Osteoblast (primary cell): ENCODE measurements around the gene HOTAIR. TPM values are rescaled to one million over a fixed set of nuclear protein-coding genes. Genes with fewer than 3 reads are reported as not detected.

ENCODE experiments used
- DNase-seq: peaks from one replicate; pipeline ENCODE4 v3.0.0; 2011; ENCODE audit warnings: low spot score, mixed read lengths; ENCODE audit not compliant: insufficient read length; ENCODE audit errors: missing footprints
- H2AFZ ChIP-seq: 2 replicates; pipeline ENCODE4 v1.6.0; 2011; ENCODE audit warnings: mild to moderate bottlenecking, low read length
- H3K27ac ChIP-seq: 2 replicates; pipeline ENCODE4 v1.5.1; 2011; ENCODE audit warnings: mild to moderate bottlenecking, low read depth, low read length, moderate library complexity
- H3K27me3 ChIP-seq: 2 replicates; pipeline ENCODE4 v1.6.0; 2012; ENCODE audit warnings: mild to moderate bottlenecking, control low read depth, inconsistent platforms, low read length, moderate library complexity; ENCODE audit not compliant: insufficient read depth
- H3K36me3 ChIP-seq: 2 replicates; pipeline ENCODE4 v1.5.1; 2011; ENCODE audit warnings: mild to moderate bottlenecking, low read length, control low read depth, moderate library complexity; ENCODE audit not compliant: insufficient read depth
- H3K4me1 ChIP-seq: 2 replicates; pipeline ENCODE4 v1.5.1; 2011; ENCODE audit warnings: mild to moderate bottlenecking, low read length, control low read depth, moderate library complexity; ENCODE audit not compliant: insufficient read depth
- H3K4me2 ChIP-seq: 2 replicates; pipeline ENCODE4 v1.6.0; 2011; ENCODE audit warnings: mild to moderate bottlenecking, low read length; ENCODE audit not compliant: insufficient read depth
- H3K4me3 ChIP-seq: fragments of 200-600 bp; sonication (generic); 3 replicates; pipeline ENCODE4 v1.5.1; 2012; ENCODE audit warnings: mild to moderate bottlenecking, low read length, inconsistent platforms; ENCODE audit not compliant: insufficient read depth
- H3K79me2 ChIP-seq: 2 replicates; pipeline ENCODE4 v1.6.0; 2012; ENCODE audit warnings: mild to moderate bottlenecking, low read length, control low read depth, inconsistent platforms; ENCODE audit not compliant: insufficient read depth
- H3K9me3 ChIP-seq: 2 replicates; pipeline ENCODE4 v1.5.1; 2011; ENCODE audit warnings: low read depth, low read length, control low read depth
- H4K20me1 ChIP-seq: 2 replicates; pipeline ENCODE4 v1.6.0; 2012; ENCODE audit warnings: mild to moderate bottlenecking, low read length, control low read depth; ENCODE audit not compliant: insufficient read depth
- CTCF ChIP-seq: IDR thresholded peaks from 2 replicates; pipeline ENCODE4 v1.5.1; 2011; ENCODE audit warnings: mild to moderate bottlenecking, low read depth, low read length, moderate library complexity; ENCODE audit errors: extremely low read depth
- total RNA-seq: library from RNA; depleted of rRNA; stranded (reverse); fragments of >200 nt; gene quantifications from 2 replicates; pipeline ENCODE4 v1.2.3, GENCODE V29; 2012

Gene HOTAIR
- total RNA-seq, 1 donor: 0.72 TPM

- no peaks in the 10 kb centered on the region for H3K4me1 ChIP-seq
- no peaks in the 10 kb centered on the region for H3K9me3 ChIP-seq
- H3K79me2 ChIP-seq: no peaks in the 10 kb centered on the region
- peaks cover 2% of the 10 kb centered on the region for H4K20me1 ChIP-seq
- H3K27me3 ChIP-seq: peaks cover 98% of the 10 kb centered on the region
- no peak overlapping the region for H2AFZ ChIP-seq
- no peaks in the 10 kb centered on the region for H3K36me3 ChIP-seq
- TF ChIP-seq CTCF: no peak
- no peak overlapping the region for H3K4me3 ChIP-seq
- no peak overlapping the region for H3K4me2 ChIP-seq
- DNase-seq: peak; percentile 49
- no peak overlapping the region for H3K27ac ChIP-seq
These were observed 33.6 kb downstream of the HOTAIR start for GRCh38 chr12:53941187-53941586.

DNA sequence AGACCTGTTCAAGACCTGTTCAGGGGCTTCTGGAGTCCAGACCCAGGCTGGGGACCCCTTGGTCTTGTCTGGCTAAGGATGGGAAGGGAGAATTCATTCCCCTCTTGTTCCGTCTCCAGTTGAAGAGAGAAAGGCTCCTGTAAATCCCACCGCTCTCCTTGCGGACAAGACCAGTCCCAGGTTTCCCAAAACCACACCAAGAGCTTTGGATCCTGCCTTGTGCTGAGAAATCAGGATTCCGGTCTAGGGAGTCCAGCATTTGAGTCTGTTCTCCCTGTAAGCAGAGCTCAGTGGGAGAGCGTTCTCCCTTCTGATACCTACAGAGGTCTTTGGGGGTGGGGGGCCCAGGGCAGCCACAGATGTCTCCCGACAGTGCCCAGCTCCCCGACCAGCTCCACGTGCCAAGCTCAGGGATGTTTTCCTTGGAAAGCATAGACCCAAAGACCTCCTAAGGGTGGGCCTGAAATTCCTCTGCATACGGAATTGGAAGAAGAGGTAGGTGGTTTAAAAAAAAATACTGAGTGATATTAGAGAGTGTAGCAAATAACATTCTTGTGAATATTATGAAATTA, 34.2 kb downstream of the HOTAIR start:
- TF ChIP-seq CTCF: no peak
- Histone ChIP-seq H3K4me3 (no peak overlapping the region), H3K27me3 (peaks cover 98% of the 10 kb centered on the region), H3K36me3 (no peaks in the 10 kb centered on the region), H3K27ac (no peak overlapping the region), H4K20me1 (peaks cover 2% of the 10 kb centered on the region), H2AFZ (no peak overlapping the region), H3K4me1 (no peaks in the 10 kb centered on the region), H3K79me2 (no peaks in the 10 kb centered on the region), H3K4me2 (no peak overlapping the region), H3K9me3 (no peaks in the 10 kb centered on the region)
- DNase-seq: peak; percentile 63

DNA sequence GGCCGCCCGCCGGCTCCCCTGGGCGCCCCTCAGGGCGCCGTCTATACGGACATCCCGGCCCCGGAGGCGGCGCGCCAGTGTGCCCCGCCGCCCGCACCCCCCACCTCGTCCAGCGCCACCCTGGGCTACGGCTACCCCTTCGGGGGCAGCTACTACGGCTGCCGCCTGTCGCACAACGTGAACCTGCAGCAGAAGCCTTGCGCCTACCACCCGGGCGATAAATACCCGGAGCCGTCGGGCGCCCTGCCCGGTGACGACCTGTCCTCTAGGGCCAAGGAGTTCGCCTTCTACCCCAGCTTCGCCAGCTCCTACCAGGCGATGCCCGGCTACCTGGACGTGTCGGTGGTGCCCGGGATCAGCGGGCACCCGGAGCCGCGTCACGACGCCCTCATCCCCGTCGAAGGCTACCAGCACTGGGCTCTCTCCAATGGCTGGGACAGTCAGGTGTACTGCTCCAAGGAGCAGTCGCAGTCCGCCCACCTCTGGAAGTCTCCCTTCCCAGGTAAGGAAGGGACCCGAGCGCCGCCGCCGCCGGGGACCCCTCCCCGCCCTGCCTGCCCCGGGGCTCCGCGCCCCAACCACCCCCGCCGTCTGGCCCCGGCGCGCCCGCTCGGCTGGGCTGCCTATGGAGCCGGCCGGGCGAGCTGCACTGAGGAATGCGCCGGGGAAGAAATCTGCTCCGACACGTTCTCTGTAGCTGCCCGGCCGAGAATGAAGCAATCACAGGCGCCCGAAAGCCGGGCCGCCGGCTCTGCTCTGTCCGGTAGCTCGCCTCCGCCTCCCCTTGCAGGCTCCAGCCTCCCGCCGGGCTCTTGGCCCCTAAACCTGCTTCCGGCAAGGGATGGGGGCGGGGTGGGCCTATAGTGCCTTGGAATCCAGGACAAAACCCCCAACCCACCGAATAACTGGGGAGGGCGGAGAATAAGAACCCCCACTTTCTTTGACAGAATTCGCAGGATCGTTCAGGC, 35.3 kb downstream of the HOTAIR start:
- H3K36me3 ChIP-seq: no peaks in the 10 kb centered on the region
- H3K27ac ChIP-seq: no peak overlapping the region
- H3K4me2 ChIP-seq: no peak overlapping the region
- no peaks in the 10 kb centered on the region for H3K9me3 ChIP-seq
- no peak for TF ChIP-seq CTCF
- H3K79me2 ChIP-seq: no peaks in the 10 kb centered on the region
- peaks cover 98% of the 10 kb centered on the region for H3K27me3 ChIP-seq
- peaks cover 2% of the 10 kb centered on the region for H4K20me1 ChIP-seq
- H3K4me1 ChIP-seq: no peaks in the 10 kb centered on the region
- DNase-seq: peak; percentile 87
- H2AFZ ChIP-seq: no peak overlapping the region
- H3K4me3 ChIP-seq: no peak overlapping the region
